Measurements from ENCODE around the gene KBTBD13.
A peak's percentile ranks its signal among the peaks of the same experiment; 100 is the strongest.
"Not testable (repeated sequence)": the region's sequence is repeated elsewhere in the genome, so short reads cannot be mapped to it uniquely, and the experiment has no call there.

KBTBD13 gene

GRCh38 chr15:65076486-65077290 is at the start of gene KBTBD13:
KBTBD13 (plus strand) TSS chr15:65076746; CDS start chr15:65076816, 70 bp downstream.
- DNase-seq = no peak

DNA sequence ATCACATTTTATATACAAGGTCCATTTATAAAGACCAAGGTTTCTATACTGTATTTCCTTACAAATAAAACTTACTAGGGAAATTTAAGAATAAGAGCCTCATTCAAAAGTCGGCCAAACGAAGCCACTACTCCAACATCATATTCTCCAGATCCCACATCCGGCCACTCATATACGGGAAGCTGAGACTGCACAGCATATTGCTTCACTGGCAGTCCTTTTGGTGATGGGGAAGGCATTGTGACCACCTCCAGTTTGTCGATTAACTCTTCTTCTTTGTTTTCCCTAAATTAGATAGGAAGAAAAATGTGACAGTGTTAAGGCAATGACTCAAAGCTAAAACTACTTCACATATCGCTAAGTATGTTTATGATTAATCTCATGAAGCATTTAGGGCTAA is 49.8 kb upstream of the KBTBD13 start:
- no peak for DNase-seq

GRCh38 chr15:65027593-65027992 is 49.0 kb upstream of the KBTBD13 start:
- no peak for DNase-seq

GRCh38 chr15:65028338-65028737 is 48.2 kb upstream of the KBTBD13 start:
- no peak for DNase-seq

GRCh38 chr15:65028921-65029735 is 47.4 kb upstream of the KBTBD13 start, which contains the start of gene MTFMT:
MTFMT (minus strand) TSS chr15:65029639; CDS start chr15:65029613, 26 bp downstream.
- DNase-seq = peak; percentile 97

- no peak for DNase-seq
Observed at GRCh38 chr15:65029736-65030208, 46.8 kb upstream of the KBTBD13 start.

- DNase-seq = peak; percentile 34
Observed at GRCh38 chr15:65032801-65033537, 43.6 kb upstream of the KBTBD13 start.

DNA sequence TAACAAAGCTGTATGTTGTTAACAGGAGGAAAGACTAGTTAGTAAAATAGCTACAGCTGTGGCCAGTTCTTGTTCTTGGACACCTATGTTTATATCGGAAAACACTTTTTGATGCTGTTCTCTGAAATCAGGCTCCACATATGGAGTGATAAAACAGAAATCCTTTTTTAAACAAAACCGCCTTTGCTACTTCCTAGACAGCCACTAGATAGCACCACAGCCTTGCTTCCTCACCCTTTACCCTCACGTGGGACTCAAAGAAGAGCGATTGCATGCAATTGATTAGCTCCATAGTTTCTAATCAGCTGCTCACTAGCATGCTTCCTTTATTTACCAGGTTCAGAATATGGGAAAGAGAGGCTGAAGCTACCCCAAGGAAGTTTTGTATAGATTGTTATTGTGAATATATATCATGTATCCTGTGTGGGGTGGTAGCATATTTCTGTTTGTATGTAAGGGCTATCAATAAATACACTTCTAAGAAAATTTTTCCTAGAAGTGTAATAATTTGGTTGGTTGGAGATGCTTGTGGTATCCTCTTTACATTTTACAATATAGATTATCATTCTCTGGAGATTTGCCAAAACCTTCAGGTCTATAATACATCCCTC is 42.8 kb upstream of the KBTBD13 start:
- no peak for DNase-seq

GRCh38 chr15:65034719-65035118 is 41.8 kb upstream of the KBTBD13 start:
- DNase-seq = no peak

DNA sequence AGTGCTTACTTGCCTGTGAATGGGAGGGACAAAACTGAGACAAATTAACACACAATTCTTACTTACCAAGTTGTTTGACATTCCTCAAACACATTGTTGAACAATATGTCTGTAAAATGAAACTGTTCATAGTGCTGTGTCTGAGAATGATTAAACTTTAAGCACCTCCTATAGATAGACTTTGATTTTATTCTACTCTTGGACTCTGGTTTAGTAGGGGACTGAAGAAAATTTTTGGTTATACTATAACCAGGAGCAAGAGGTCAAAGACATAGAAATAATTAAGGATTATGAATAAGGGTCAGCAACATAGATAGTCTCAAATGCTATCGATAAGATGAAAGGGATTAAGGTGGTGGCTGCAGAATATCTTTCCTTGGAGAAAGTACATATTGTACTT is 39.2 kb upstream of the KBTBD13 start:
- DNase-seq = no peak

GRCh38 chr15:65038428-65038827 is 38.1 kb upstream of the KBTBD13 start:
- no peak for DNase-seq

DNA sequence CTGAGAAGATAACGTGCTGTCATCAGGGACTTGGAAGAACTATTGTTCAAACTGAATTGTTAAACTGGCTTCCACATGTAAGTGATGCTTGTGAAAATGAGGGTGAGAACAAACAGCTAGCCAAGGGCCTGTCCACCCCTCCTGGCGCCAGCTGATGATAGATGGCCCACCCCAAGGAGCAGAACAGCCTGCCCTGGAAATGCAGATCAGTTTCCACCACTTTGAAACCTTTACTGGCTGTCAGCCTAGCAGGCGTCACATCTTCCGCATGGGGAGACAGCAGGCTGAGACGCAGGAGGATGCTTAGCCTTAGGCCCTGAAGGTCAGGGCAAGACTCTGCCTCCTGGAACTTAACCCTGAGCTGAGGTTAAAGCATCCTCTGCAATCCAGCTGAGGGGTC is 37.7 kb upstream of the KBTBD13 start:
- no peak for DNase-seq

DNA sequence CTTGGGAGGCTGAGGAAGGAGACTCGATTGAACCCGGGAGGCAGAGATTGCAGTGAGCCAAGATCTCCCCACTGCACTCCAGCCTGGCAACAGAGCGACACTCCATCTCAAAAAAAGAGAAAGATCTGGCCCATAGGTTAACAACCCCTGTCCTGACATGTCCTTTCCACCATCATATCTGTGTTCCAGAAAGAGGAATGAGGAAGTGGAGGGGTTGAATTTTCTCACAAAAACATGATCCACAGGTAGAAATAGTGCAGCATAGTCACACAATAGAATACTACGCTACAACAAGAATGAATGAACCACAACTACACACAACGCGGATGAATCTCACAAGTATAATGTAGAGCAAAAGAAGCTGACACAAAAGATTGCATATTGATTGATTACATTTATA is 36.1 kb upstream of the KBTBD13 start:
- no peak for DNase-seq

DNA sequence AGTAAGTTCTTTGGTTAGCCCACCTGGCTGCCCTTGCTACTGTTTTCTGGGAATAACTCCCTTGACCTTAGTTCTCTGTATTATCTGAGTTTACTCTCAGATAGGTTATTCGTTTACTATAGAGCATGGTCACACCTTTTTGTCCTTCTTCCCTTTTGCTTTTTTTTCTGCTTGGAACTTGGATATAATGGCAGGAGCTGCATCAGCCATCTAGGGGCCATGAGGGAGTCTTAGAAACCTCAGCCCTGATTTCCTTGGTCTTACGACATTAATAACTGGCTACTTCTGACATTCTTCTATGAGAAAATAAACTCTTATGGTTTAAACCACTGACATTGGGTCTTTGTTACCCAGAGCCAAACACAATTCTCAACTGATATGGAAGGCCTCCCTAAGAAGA is 34.8 kb upstream of the KBTBD13 start:
- DNase-seq = no peak

- no peak for DNase-seq
Observed at GRCh38 chr15:65042776-65043327, 33.7 kb upstream of the KBTBD13 start.

- DNase-seq = not testable (repeated sequence)
Observed at GRCh38 chr15:65044218-65044617, 32.3 kb upstream of the KBTBD13 start.

DNA sequence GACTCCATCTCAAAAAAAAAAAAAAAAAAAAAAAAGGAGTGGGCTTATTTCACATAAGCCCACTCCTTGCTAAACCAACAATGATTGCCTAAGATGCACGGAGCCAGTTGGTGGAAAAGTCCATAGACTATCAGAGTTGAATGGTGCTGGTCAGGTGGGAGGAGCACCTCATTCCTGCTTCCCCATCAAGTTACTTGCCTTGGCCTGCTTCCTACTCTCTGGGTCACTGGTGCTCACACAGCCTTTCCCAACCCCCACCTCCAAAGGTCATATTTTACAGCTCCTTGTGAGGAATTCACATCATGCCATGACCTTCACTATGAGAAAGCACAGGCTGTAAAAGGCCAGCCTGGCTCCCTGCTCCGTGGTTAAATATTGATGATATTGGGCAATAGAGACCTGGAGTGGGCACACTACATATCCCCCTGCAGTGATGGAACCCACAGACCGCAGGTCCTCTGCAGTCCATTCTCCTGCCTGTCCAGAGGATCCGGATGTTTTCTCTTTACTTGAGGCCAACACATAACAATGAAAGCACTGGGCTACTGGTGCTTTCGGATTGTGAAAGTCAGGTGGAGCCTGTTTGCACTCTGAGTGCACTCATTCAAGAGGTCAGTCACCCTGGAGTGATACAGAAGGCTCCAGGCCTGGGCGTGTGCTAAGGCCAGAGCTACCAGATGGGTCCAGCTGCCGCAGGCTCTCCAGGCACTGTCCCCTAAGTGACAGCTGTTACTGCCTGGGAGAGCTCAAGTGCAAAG is 31.6 kb upstream of the KBTBD13 start, which contains the start of gene SLC51B:
Gene SLC51B, plus strand, starts transcription at position 664 of the 758 bp plus-strand sequence. CDS start 4,618 bp downstream, outside the sequence.
- no peak for DNase-seq

DNA sequence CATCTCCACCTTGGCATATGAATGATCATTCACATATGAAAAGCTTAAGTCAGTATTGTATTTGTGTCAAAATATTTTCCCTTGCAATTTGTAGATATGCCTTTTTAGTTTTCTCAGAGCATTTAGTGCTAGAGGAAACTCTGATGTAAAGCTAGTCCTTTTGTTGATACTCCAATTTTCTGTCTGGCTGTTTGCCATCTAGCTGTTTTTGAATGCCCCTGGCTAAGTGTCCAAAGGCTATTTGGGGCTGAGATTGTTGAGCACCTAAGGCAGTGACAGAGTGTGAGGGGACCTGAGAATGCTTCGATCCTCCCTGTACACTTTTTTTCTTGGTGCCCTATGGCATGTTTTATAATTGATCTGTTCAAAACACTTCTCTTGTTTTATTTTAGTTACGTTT is 28.3 kb upstream of the KBTBD13 start:
- no peak for DNase-seq

- DNase-seq = peak; percentile 92
Observed at GRCh38 chr15:65049418-65049840, 27.1 kb upstream of the KBTBD13 start.

- no peak for DNase-seq
Observed at GRCh38 chr15:65050270-65050669, 26.3 kb upstream of the KBTBD13 start.

DNA sequence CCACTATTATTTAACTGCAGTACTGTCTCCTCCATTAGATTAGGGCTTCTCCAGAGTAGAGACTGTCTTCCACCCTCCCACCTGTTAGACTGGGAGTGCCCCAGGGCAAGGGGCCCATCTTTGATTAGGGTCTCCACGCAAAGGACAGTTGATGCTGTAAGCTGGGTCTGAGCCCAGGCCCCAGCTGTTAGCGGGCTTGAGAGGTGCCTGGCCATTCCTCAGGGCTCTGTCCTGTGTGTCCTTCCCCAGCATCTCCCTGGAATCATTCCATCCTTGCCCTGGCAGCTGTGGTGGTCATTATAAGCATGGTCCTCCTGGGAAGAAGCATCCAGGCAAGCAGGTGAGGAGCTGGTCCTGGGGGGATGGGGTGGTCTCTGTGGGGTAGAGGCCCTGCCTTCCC is 25.3 kb upstream of the KBTBD13 start:
- no peak for DNase-seq
